ACC112 (cell line): Measurements from ENCODE around the gene SDK2.
"Not testable (repeated sequence)": the region's sequence is repeated elsewhere in the genome, so short reads cannot be mapped to it uniquely, and the experiment has no call there.

Source experiments
- H2AFZ ChIP-seq: fragments of 200-600 bp; sonication (generic); one replicate; pipeline ENCODE4 v1.6.0; 2017; ENCODE audit warnings: antibody characterized with exemption, low read length; ENCODE audit not compliant: unreplicated experiment
- H3K27ac ChIP-seq: fragments of 200-600 bp; sonication (generic); 2 replicates; pipeline ENCODE4 v1.5.1; 2014; ENCODE audit warnings: low read depth, mild to moderate bottlenecking, antibody characterized with exemption, low read length, moderate library complexity
- H3K27me3 ChIP-seq: fragments of 200-600 bp; sonication (generic); 2 replicates; pipeline ENCODE4 v1.6.1; 2014; ENCODE audit warnings: mild to moderate bottlenecking, antibody characterized with exemption, low read length, moderate library complexity, mixed read lengths; ENCODE audit not compliant: insufficient read depth
- H3K36me3 ChIP-seq: fragments of 200-600 bp; sonication (generic); 2 replicates; pipeline ENCODE4 v1.6.1; 2016; ENCODE audit warnings: mild to moderate bottlenecking, antibody characterized with exemption, low read length, moderate library complexity, mixed read lengths; ENCODE audit not compliant: insufficient read depth
- H3K4me1 ChIP-seq: fragments of 200-600 bp; sonication (generic); one replicate; pipeline ENCODE4 v1.6.1; 2016; ENCODE audit warnings: low read length, mixed read lengths; ENCODE audit not compliant: insufficient read depth, unreplicated experiment, control insufficient read depth
- H3K4me3 ChIP-seq: fragments of 200-600 bp; sonication (generic); 2 replicates; pipeline ENCODE4 v1.5.1; 2014; ENCODE audit warnings: mild to moderate bottlenecking, low read depth, low read length
- H3K79me2 ChIP-seq: fragments of 200-600 bp; sonication (generic); one replicate; pipeline ENCODE4 v1.6.0; 2016; ENCODE audit warnings: low read length; ENCODE audit not compliant: control insufficient read depth, unreplicated experiment, insufficient read depth

The SDK2 gene

GRCh38 chr17:73453494-73453893 lies 190.8 kb downstream of the SDK2 start:
- H3K4me1 ChIP-seq, H3K27ac ChIP-seq, H3K36me3 ChIP-seq, H3K4me3 ChIP-seq, H2AFZ ChIP-seq, H3K79me2 ChIP-seq, H3K27me3 ChIP-seq: not testable (repeated sequence)

GRCh38 chr17:73453090-73453489 lies 191.2 kb downstream of the SDK2 start:
- no peaks in the 10 kb centered on the region for H3K79me2 ChIP-seq
- no peak overlapping the region for H3K4me3 ChIP-seq
- no peaks in the 10 kb centered on the region for H3K4me1 ChIP-seq
- H3K27me3 ChIP-seq = peaks cover 7% of the 10 kb centered on the region; the same call in 1 of the 2 replicates
- no peaks in the 10 kb centered on the region for H3K36me3 ChIP-seq
- no peak overlapping the region for H2AFZ ChIP-seq
- H3K27ac ChIP-seq = no peak overlapping the region

GRCh38 chr17:73452009-73452408 lies 192.2 kb downstream of the SDK2 start:
- Histone ChIP-seq H3K4me3 (no peak overlapping the region), H3K79me2 (no peaks in the 10 kb centered on the region), H2AFZ (no peak overlapping the region), H3K36me3 (no peaks in the 10 kb centered on the region), H3K27ac (no peak overlapping the region), H3K4me1 (no peaks in the 10 kb centered on the region), H3K27me3 (peaks cover 10% of the 10 kb centered on the region; the same call in 1 of the 2 replicates)

DNA sequence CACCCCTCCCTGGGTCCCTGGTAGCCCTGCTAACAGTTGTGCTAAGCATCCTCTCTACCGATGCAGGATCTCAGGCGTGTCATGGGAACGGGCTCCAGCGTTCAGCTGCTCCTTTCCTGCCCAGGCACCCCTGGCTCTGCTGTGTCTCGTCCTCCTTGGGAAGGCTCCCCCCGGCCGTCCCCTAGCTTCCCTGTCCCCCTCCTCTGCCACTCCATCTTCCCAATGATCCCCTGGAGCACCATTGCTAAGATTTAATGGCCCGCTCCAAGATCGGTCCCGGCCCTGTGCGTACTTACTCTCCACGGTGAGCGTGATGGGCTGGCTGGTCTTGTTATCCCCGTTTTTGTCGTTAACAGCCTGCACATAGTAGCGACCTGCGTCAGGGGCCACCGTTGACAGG lies 196.9 kb downstream of the SDK2 start:
- no peaks in the 10 kb centered on the region for H3K79me2 ChIP-seq
- H3K27me3 ChIP-seq = peaks cover 3% of the 10 kb centered on the region; the same call in 1 of the 2 replicates
- H3K4me3 ChIP-seq = no peak overlapping the region
- no peaks in the 10 kb centered on the region for H3K4me1 ChIP-seq
- H2AFZ ChIP-seq = no peak overlapping the region
- no peak overlapping the region for H3K27ac ChIP-seq
- no peaks in the 10 kb centered on the region for H3K36me3 ChIP-seq

DNA sequence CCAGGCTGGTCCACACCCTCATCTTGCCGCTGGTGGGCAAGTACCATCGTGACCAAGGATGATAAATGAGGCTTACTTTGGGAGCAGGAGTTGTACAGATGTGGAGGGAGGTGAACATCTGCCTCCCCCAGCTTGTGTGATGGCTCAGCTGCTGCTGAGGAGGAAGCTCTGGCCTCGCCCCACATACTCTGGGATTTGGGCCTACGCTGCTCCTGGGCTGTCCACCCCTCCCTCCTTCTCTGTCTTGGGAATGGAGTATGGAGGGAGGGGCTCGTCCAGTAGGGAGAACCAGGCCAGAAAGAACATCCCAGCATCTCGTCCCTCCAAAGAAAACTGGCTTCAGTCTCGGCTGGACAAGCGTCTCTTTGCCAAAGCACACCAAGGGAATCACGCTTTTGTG lies 197.6 kb downstream of the SDK2 start:
- no peaks in the 10 kb centered on the region for H3K79me2 ChIP-seq
- no peak overlapping the region for H2AFZ ChIP-seq
- H3K27me3 ChIP-seq = 0 out of 2 replicates have a peak, but pooled peaks cover 3% of the 10 kb centered on the region
- H3K27ac ChIP-seq = no peak overlapping the region
- H3K4me1 ChIP-seq = no peaks in the 10 kb centered on the region
- no peaks in the 10 kb centered on the region for H3K36me3 ChIP-seq
- H3K4me3 ChIP-seq = no peak overlapping the region

GRCh38 chr17:73445466-73445865 lies 198.8 kb downstream of the SDK2 start:
- H3K27me3 ChIP-seq = 0 out of 2 replicates have a peak, but pooled peaks cover 3% of the 10 kb centered on the region
- H2AFZ ChIP-seq = no peak overlapping the region
- no peak overlapping the region for H3K27ac ChIP-seq
- no peaks in the 10 kb centered on the region for H3K4me1 ChIP-seq
- H3K4me3 ChIP-seq = no peak overlapping the region
- H3K36me3 ChIP-seq = no peaks in the 10 kb centered on the region
- H3K79me2 ChIP-seq = no peaks in the 10 kb centered on the region

DNA sequence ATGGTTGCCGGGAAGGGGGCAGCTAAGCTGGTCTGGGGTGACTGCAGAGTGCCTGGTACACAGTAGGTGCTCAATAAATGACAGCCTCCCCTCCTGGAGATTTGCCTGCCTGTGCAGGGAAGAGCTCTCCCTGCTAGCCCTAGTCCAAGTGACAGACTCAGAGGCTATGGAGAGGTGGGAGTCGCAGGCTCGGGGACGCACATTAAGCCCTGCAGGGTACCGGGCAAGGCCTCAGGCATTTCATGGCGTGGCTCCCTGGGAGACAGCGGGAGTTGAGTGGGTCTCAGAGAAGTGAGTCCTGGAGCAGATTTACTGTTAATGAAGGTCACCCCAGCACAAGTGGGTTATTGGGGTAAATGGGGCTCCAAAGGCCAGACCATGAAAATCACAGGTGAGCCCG lies 200.2 kb downstream of the SDK2 start:
- H2AFZ ChIP-seq = no peak overlapping the region
- no peaks in the 10 kb centered on the region for H3K4me1 ChIP-seq
- no peaks in the 10 kb centered on the region for H3K79me2 ChIP-seq

DNA sequence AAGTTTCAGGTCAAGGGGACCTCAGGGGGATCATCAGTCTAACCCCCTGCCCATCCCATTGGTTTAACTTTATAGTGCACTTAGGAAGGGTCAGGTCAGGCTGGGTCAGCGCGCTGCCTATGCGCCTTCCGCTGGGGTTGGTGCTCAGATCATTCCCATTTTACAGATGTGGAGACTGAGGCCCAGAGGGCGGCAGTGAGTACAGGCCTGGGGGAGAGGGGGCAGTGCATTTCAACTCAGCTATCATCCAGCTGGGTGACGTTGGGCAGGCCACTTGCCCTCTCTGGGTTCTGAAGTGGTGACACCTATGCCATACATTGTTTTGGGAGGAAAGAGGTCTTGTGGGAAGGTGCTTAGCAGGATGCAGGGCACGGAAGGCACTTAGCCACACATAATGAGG lies 204.6 kb downstream of the SDK2 start:
- H3K4me3 ChIP-seq = no peak overlapping the region
- no peaks in the 10 kb centered on the region; the same call in 1 of the 2 replicates for H3K27me3 ChIP-seq
- H3K79me2 ChIP-seq = no peaks in the 10 kb centered on the region
- H3K36me3 ChIP-seq = no peaks in the 10 kb centered on the region
- H3K27ac ChIP-seq = no peak overlapping the region
- no peaks in the 10 kb centered on the region for H3K4me1 ChIP-seq
- H2AFZ ChIP-seq = no peak overlapping the region

More for the DNA sequence above, 200.2 kb downstream of the SDK2 start:
- Histone ChIP-seq H3K27me3 (0 out of 2 replicates have a peak, but pooled peaks cover 3% of the 10 kb centered on the region), H3K27ac (no peak overlapping the region), H3K36me3 (no peaks in the 10 kb centered on the region), H3K4me3 (no peak overlapping the region)

GRCh38 chr17:73437826-73438225 lies 206.4 kb downstream of the SDK2 start:
- H3K79me2 ChIP-seq = no peaks in the 10 kb centered on the region
- H3K27ac ChIP-seq = no peak overlapping the region
- H2AFZ ChIP-seq = no peak overlapping the region
- no peaks in the 10 kb centered on the region; the same call in 1 of the 2 replicates for H3K27me3 ChIP-seq
- no peaks in the 10 kb centered on the region for H3K4me1 ChIP-seq
- H3K36me3 ChIP-seq = no peaks in the 10 kb centered on the region
- H3K4me3 ChIP-seq = no peak overlapping the region

DNA sequence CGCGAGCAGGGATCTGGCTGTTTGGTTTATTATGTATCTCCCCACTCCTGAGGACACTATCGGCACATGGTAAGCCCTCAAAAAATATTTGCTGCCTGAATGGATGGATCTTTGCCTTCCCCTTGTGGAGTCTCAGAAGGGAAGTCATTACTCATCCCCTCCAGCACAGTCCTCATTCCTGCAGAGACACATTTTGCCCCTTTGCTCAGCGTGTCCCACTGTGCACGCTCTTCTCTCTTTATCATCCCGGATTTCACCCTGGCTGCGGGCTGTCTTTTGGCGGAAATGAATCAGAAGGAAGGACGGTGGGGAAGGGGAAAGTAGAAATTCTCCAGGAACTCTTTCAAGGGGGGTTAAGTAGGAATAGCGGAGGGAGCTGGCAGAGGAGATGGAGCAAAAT lies 207.3 kb downstream of the SDK2 start:
- Histone ChIP-seq H3K79me2 (no peaks in the 10 kb centered on the region), H2AFZ (no peak overlapping the region), H3K27ac (no peak overlapping the region), H3K27me3 (no peaks in the 10 kb centered on the region; the same call in 1 of the 2 replicates), H3K4me1 (no peaks in the 10 kb centered on the region), H3K4me3 (no peak overlapping the region), H3K36me3 (no peaks in the 10 kb centered on the region)

- Histone ChIP-seq H3K36me3 (no peaks in the 10 kb centered on the region), H3K4me3 (no peak overlapping the region), H3K79me2 (no peaks in the 10 kb centered on the region), H2AFZ (no peak overlapping the region), H3K27me3 (peaks cover 3% of the 10 kb centered on the region; the same call in 1 of the 2 replicates), H3K4me1 (no peaks in the 10 kb centered on the region), H3K27ac (no peak overlapping the region)
Observed at GRCh38 chr17:73435412-73435811, 208.8 kb downstream of the SDK2 start.
